H1 (cell line): ENCODE measurements around the gene GRAMD2A.

ENCODE experiments used
- CBX8 ChIP-seq: fragments of 300-800, 300-1000 bp; sonication (generic); IDR thresholded peaks from 2 replicates; pipeline ENCODE4 v1.7.1; 2016; ENCODE audit warnings: low read depth, low read length, borderline replicate concordance
- CREB1 ChIP-seq: IDR thresholded peaks from 2 replicates; pipeline ENCODE4 v1.6.1; 2012; ENCODE audit warnings: inconsistent platforms
- CTCF ChIP-seq, 3 experiments: IDR thresholded peaks; 1 replicate in 2 of 3; 2 replicates in 1 of 3; pipeline versions ENCODE4 v1.5.1 to v1.6.1; 2011; ENCODE audit warnings: low read length in 3 of 3, mild to moderate bottlenecking in 3 of 3, inconsistent platforms in 2 of 3, low read depth in 1 of 3, moderate library complexity in 1 of 3; ENCODE audit not compliant: insufficient read depth in 1 of 3; ENCODE audit errors: control extremely low read depth in 1 of 3
- EP300 ChIP-seq, 2 experiments: IDR thresholded peaks; 1 replicate in 1 of 2; 2 replicates in 1 of 2; pipeline ENCODE4 v1.6.1; 2011 to 2012; ENCODE audit warnings: low read depth in 2 of 2, low read length in 2 of 2, mild to moderate bottlenecking in 2 of 2, borderline replicate concordance in 1 of 2, inconsistent platforms in 1 of 2, moderate library complexity in 1 of 2
- EZH2 ChIP-seq: fragments of 200-600 bp; sonication (generic); IDR thresholded peaks from 2 replicates; pipeline ENCODE4 v1.7.1; 2012; ENCODE audit warnings: low read depth, mild to moderate bottlenecking, moderate library complexity, low read length, inconsistent platforms; ENCODE audit not compliant: severe bottlenecking
- HDAC2 ChIP-seq, 2 experiments: fragments of 300-600 bp in 1 of 2; sonication (generic) in 1 of 2; IDR thresholded peaks; 2 replicates each; pipeline ENCODE4 v1.6.1; 2011 to 2012; ENCODE audit warnings: low read depth in 2 of 2, low read length in 2 of 2, mild to moderate bottlenecking in 2 of 2, moderate library complexity in 2 of 2, borderline replicate concordance in 1 of 2, inconsistent platforms in 1 of 2
- PHF8 ChIP-seq: fragments of 200-600 bp; sonication (generic); conservative IDR thresholded peaks from 2 replicates; pipeline ENCODE4 v1.7.1; 2012; ENCODE audit warnings: low read depth, mild to moderate bottlenecking, inconsistent platforms, low read length, moderate library complexity
- POLR2A ChIP-seq, 2 experiments: IDR thresholded peaks; 1 replicate in 1 of 2; 2 replicates in 1 of 2; pipeline ENCODE4 v1.6.1; 2011; ENCODE audit warnings: low read depth in 2 of 2, low read length in 2 of 2, mild to moderate bottlenecking in 2 of 2; ENCODE audit errors: control extremely low read depth in 1 of 2
- RAD21 ChIP-seq, 2 experiments: IDR thresholded peaks in 1 of 2; conservative IDR thresholded peaks in 1 of 2; 2 replicates each; pipeline ENCODE4 v1.6.1; 2011; ENCODE audit warnings: low read depth in 2 of 2, low read length in 2 of 2, improper control_type of control experiment in 1 of 2, inconsistent platforms in 1 of 2, mild to moderate bottlenecking in 1 of 2, moderate library complexity in 1 of 2
- RXRA ChIP-seq: IDR thresholded peaks from 2 replicates; pipeline ENCODE4 v1.6.1; 2011; ENCODE audit warnings: low read depth, mild to moderate bottlenecking, low read length, moderate library complexity; ENCODE audit not compliant: insufficient read depth
- SIRT6 ChIP-seq: IDR thresholded peaks from one replicate; pipeline ENCODE4 v1.7.1; 2012; ENCODE audit warnings: low read length, inconsistent platforms
- SUZ12 ChIP-seq: fragments of 200-600 bp; sonication (generic); IDR thresholded peaks from 2 replicates; pipeline ENCODE4 v1.6.1; 2012; ENCODE audit warnings: mild to moderate bottlenecking, inconsistent platforms, low read length, moderate library complexity, mixed read lengths
- YY1 ChIP-seq: IDR thresholded peaks from 2 replicates; pipeline ENCODE4 v1.6.1; 2011; ENCODE audit warnings: low read depth, mild to moderate bottlenecking, low read length

- TF ChIP-seq CTCF (IDR thresholded peaks at IDR 0.05; ENCODE audit: control extremely low read depth in 1 of 3, insufficient read depth in 1 of 3, low read depth in 1 of 3, low read length in 3 of 3) (no peak), RAD21 (IDR thresholded peaks at IDR 0.05 in 1 of 2, conservative IDR thresholded peaks at IDR 0.05 in 1 of 2; ENCODE audit: low read depth in 2 of 2, low read length in 2 of 2) (no peak), EZH2 (no peak), SUZ12 (no peak), SIRT6 (no peak), CBX8 (no peak), HDAC2 (IDR thresholded peaks at IDR 0.05; ENCODE audit: borderline replicate concordance in 1 of 2, low read depth in 2 of 2, low read length in 2 of 2) (no peak), RXRA (no peak), POLR2A (IDR thresholded peaks at IDR 0.05; ENCODE audit: control extremely low read depth in 1 of 2, low read depth in 2 of 2, low read length in 2 of 2) (no peak), EP300 (IDR thresholded peaks at IDR 0.05; ENCODE audit: borderline replicate concordance in 1 of 2, low read depth in 2 of 2, low read length in 2 of 2) (no peak), YY1 (no peak), PHF8 (no peak), CREB1 (no peak)
Measured at GRCh38 chr15:72135719-72136118, 61.9 kb downstream of the GRAMD2A start.
